IPS DF 4.7 (cell line): Measurements from ENCODE around the gene CACNA2D2.

Experiments used
- DNase-seq: peaks from one replicate; pipeline ENCODE4 v3.0.0-alpha.2; 2013; ENCODE audit warnings: low spot score; ENCODE audit errors: extremely low read depth

The CACNA2D2 gene

DNA sequence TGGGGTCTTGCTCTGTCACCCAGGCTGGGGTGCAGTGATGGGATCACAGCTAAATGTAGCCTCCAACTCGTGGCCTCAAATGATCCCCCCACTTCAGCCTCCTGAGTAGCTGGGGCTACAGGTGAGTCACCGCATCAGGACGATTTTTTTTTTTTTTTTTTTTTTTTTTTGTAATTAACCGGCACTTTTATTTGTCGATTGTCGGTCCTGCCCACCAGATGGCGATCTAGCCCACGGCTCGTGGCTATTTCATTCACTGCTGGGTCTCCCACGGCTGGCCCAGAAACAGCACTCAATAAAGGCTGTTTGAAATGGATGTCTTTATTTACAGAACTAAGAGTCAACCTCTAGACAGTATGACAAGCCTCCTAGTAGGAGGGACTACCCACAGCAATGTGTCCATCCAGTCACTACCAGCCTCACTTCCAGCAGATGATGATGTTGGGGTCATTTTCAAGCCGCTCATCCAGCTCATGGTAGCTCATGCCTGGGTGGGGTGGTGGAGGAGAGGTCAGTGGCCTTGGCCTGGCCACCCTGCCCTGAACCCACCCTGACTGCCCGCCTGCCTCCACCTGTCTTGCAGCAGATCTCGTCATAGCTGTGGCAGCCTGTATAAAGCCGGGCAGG is 156.1 kb downstream of the CACNA2D2 start:
- no peak for DNase-seq

DNA sequence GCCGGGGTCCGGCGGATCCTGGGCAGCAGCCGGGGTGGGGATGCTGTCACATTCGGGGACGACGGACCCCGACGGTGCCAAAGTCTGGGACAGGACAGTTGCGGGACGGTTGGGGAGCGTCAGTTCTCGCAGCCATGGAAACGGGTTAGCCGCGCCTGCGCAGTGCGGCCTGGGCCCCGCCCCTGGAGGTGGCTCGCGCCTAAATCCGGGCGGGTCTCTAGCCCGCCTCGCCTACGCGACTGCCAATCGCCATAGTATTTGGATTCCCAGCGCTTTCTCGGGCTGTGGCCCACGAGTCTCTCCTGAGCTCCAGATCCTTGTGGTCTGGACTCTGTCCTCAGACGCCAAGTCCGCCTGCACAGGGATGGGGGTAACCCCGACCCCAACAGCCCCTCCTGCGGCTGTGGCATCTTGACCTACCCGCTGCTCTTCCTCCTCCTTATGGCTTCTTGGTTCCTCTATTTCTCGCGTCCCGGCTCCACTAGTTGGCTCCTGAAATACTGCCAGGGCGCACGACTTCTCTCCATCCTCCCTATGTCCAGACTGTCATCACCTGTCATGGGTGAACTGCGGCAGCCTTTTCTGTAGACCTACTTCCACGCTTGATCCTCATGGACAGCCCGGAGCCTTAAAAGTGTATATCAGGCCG is 157.7 kb downstream of the CACNA2D2 start, which contains the start of gene ZMYND10:
Gene ZMYND10, minus strand, starts transcription at position 147 of the 649 bp plus-strand sequence. CDS start 153 bp downstream, outside the sequence.
- no peak for DNase-seq

DNA sequence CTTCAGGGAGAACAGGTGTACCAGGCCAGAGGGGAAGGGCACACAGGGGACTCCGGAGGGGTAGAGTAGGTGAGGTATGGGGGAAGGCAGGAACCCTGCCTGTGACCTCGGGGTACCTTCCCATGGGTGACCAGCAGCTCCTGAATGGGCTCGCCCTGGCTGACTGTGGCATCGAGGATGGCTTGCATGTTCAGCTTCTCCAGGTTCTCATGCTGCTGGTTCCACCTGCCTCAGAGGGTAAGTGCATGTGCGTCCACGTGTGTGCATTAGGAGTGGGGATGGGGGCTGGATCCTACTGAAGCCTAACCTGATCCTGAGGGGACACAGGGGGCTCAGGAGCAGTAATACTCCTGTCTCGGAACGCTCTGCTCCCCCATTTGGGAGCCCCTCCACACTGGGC is 158.4 kb downstream of the CACNA2D2 start:
- no peak for DNase-seq

DNA sequence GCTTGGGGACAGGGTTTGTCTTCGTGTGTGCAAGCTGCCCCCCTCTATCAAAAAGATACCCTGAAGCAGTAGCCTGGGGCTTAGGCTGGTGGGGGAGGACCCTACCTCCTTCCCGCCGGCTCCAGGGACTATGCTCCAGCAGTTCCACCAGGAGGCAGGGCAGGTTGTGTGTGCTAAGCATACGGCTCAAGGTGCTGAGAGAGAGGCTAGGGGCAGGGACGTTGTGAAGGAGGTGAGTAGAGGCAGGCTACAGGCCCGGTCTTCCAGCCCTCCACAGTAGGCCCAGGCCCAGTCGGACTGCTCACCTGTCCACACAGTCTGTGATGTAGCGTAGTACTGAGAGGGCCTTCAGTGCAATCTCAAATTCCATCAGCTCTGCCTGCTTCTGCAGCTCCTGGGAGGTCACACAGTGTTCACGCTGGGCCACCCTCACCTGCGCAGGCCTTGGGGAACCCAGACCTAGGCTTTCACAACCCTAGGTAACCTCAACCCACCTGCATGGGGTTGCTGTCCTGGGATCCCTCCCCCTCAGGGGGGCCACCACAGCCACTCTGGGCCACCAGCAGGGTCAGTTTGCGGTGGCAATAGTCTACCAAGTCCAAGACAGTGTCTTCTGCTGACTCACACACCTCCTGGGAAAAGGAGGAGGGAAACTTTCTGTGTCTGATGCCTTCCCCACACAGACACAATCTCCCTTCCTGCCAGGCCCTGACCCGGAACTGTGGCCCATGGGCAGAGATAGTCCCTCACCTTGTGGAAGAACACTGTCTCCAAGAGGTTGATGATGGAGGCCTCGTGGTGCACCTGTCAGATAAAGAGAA is 160.4 kb downstream of the CACNA2D2 start:
- no peak for DNase-seq

DNA sequence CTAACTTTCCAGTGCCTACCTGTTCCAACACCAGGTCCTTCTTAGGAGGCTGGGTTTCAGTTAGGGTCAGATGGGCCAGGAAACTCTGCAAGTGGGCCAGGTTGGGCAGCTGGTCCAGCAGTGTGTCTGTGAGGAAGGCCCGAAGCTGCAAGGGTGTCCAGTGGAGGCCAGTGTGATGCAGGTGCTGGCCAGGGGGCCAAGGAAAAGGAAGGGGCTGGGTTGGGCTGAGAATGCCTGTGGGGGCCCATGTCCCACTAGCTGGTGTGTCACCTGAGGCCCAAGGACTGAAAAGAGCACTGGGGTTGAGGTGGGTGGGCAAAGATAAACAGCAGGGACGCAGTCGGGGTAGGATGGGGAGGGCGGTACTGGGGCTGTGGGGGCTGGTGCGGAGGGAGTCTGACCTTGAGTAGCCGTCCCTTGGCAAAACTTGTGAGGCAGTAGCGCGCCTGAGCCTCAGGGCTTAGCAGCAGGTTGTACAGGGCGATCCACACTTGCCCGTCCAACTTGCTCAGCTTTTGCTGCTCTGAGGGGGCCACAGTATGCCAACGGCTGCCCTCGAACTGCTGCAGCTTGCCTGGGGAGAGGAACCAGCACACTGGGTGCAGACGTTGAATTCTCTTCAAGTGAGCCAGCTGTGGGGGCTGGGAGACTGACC is 161.3 kb downstream of the CACNA2D2 start:
- DNase-seq = no peak

DNA sequence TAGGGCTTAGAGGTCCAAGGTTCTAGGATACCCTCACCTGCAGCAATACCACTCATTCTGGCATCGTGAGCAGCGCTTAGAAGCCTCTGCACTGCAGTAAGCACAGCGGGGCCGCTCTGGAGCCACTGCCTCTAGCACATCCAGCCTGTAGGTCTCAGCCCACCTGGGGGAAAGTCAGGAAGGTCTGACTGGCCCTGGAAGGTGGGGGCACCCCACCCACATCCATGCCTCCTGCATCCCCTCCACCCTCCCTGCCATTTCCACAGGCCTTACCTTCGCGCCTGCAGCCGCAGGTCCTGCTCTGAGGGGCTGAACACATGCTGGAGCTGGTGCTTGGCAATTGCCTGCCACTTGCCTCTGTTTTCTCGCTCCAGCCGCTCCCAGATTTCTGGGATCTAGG is 161.9 kb downstream of the CACNA2D2 start:
- DNase-seq = no peak

DNA sequence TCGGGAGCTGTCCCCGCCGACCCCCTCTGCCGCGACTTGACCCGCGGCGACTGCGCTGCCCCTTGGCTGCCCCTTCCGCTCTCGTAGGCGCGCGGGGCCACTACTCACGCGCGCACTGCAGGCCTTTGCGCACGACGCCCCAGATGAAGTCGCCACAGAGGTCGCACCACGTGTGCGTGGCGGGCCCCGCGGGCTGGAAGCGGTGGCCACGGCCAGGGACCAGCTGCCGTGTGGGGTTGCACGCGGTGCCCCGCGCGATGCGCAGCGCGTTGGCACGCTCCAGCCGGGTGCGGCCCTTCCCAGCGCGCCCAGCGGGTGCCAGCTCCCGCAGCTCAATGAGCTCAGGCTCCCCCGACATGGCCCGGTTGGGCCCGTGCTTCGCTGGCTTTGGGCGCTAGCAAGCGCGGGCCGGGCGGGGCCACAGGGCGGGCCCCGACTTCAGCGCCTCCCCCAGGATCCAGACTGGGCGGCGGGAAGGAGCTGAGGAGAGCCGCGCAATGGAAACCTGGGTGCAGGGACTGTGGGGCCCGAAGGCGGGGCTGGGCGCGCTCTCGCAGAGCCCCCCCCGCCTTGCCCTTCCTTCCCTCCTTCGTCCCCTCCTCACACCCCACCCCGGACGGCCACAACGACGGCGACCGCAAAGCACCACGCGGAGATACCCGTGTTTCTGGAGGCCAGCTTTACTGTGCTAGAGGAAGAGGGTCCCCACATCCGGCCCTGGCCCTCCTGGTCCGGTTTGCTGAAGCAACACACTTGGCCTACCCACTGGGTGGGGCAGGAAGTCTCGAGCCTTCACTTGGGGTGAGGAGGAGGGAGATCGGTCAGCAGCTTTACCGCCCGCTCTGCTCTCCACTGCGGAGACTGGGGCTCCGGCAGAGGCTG is 162.7 kb downstream of the CACNA2D2 start, which contains the start of gene RASSF1:
Gene RASSF1, minus strand, starts transcription at position 389 of the 882 bp plus-strand sequence. Its CDS starts 31 bp downstream, at position 358.
- no peak for DNase-seq

DNA sequence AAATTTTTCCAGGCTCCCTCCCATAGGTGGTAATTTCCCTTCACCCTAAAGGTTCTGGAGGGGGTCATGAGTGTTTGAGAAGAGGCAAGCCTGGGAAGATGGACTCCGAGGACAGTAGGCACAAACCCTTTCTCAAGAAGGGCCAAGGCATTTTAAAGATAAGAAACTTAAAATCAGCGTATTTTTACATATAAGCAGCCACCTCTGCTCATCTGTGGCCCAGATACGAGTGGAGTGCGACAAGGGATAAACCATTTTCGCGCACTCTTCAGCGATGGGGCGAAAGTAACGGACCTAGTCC is 163.3 kb downstream of the CACNA2D2 start:
- DNase-seq = no peak

DNA sequence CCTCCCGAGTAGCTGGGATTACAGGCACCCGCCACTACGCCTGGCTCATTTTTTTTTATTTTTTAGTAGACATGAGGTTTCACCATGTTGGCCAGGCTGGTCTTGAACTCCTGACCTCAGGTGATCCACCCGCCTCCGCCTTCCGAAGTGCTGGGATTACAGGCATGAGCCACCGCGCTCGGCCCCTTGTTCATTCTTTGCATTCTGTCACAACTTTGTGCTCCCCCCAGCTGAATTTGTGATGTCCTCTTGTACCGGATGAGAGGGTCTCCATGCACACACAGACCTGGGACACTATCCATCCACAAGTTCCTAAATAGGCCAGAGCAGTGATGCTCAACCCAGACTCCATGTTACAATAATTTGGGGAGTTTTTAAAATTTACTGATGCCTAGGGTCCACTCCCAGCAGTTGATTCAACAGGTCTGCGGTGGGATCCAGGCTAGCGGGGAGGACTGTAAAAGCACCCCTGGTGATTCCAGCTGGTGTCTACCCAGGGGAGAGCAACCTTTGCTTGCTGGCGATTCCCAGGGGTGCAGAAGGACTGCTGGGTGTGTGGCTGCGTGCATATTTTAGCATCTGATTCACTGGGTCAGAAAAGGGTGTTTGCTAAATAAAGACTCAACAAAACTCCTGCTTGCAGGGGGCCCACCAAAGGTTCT is 163.8 kb downstream of the CACNA2D2 start:
- DNase-seq = no peak

DNA sequence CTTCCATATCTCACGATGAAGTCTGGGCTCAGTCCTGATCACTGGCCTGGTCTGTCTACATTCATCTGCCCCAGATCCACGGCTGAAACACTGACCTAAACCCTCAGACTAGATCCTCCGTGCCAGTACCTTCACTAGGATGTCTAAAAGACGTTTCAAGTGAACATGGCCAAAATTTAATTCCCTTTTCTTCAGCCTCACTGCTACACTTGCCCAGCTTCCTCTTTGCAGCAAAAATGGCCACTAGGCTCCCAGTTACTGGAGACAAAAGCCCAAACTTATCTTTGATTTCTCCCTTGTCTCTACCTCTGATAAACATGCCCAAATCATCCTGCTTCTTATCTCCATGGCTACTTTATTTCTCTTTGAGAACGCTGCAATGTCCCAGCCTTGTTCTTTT is 164.5 kb downstream of the CACNA2D2 start:
- no peak for DNase-seq

DNA sequence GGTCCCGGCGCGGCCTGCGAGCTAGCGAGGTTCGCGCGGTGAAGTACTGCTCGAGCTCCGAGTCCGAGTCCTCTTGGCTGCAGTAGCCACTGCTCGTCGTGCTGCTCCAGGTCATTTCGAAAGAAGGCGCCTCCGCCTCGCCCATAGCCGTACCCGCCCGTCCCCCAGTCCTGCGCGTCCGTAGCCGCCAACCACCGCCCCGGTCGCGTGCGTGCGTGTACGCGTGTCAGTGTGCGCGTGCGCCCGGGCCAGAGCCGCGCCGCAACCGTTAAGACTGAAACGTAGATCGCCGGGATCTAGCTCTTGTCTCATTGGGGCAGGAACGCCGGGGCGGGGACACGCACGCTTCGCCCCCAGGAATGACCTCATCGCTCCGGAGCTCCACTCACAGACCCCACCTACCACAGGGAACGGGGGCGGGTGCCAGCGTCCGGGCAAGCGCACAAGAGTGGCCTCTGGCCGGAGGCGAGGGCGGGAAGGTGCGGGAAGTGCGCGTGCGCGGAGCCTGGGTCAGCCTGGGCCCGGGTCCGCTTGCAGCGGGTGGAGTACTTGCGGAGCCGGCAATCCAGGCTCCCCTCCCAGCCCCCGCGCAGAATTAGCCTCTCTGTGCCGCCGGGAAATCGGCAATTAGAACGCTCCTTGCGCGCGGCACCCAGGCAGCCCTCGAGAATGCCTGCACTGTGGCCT is 166.1 kb downstream of the CACNA2D2 start:
- no peak for DNase-seq

DNA sequence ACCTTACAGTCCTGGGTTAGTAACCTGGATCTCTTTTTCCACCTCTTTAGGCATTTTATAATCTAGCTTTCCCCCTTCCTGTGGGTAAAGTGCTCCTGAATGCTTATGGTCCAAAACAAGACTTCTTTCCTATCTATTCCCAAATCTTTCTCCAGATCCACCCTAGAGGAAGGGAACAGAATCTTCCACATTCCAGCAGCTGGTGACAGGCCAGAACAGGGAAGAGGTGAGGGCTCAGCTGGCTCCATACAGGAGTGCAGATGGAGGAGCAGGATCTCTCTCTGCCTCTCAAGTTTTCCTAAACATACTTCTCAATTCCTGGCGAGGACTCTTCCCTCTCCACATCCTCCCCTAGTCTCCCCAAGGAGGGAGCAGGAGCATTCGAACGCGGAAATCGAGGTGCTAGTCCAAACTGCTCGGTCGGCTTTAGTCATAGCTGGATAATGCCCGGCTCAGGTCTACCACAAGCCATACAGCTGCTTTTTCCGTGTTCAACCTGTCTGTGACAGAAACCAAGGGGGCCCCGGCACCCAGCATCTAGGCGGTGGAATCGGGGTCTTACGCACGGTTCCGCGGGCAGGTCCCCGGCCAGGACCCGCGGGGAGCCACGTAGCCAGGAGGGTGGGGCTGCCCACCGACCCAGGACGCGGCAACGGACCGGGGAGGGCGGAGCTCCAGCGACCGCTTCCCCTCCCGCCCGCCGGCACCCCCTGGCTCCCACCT is 166.8 kb downstream of the CACNA2D2 start:
- no peak for DNase-seq

DNA sequence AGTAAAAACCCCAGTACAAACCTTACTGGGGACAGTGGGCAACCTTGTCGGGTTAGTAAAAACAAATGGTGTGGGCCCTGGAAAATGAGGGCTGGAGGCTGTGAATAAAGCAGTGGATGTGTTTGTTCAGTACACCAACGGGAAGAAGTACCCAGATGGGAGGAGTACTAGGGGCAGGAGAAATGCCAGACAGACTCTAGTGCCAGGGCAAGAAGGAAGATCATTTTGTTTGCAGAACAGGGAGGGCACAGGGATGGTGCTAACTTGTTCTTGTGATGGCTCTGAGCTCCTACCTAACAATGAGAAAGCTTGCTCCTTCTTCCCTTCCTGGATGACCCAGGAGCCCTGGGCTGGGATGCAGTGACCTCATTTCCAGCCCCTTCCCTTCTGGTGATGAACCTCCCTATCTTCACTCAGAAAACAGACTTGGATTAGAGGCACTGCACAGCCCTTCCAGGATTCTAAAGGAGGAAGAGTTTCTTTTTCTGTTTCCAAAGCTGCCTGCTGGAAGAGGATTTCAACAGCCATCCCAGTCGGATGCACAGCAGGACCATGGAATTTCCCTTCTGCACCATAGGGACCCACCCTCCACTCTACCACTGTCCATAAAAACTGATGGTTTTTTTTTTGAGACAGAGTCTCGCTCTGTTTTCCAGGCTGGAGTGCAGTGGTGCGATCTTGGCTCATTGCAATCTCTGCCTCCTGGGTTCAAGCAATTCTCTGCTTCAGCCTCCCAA is 168.9 kb downstream of the CACNA2D2 start:
- DNase-seq = no peak

DNA sequence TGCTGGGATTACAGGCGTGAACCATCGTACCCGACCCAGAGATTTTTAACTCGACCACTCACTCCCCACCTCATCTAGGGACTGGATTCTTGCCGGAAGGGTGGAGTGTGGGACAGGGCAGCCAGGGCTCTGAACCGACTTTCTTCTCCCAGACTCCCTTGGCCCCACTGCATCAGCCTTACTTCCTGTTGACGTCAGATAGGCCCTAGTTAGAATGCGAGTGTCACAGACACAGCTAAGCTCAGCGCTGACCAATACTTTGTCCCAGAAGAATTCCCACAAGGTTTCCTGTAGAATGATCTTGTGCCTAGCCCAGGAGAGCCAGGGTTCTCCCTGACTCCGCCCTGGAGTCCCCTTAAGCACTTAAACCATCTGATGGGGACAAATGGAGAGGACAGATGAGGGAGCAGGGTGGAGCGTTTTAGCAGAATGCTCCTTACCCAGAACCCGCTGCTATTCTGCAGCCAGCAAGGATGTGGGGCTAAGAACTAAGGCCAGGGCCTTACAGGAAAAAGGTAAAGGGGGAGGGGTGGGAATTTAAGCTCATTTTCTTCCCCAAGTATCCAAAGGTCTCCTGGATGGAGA is 169.6 kb downstream of the CACNA2D2 start:
- no peak for DNase-seq

DNA sequence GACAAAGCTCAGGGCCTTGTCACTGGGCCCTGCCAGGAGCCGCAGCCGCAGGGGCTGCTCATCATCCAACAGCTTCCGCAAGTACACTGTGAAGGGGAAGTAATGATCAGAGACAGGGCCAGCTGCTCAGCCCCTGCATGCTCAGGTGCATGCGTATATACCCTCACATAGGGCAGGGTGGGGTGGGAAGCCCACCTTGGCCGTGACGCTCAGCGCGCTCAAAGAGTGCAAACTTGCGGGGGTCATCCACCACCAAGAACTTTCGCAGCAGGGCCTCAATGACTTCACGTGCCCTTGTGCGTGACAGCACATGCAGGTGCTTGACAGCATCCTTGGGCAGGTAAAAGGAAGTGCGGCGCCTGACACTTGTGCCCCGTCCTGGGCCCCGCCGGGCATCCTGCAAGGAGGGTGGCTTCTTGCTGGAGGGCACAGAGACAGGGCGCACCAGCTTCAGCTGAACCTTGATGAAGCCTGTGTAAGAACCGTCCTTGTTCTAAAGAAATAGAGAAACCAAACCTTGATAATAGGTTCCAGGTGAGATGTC is 172.0 kb downstream of the CACNA2D2 start:
- DNase-seq = no peak

DNA sequence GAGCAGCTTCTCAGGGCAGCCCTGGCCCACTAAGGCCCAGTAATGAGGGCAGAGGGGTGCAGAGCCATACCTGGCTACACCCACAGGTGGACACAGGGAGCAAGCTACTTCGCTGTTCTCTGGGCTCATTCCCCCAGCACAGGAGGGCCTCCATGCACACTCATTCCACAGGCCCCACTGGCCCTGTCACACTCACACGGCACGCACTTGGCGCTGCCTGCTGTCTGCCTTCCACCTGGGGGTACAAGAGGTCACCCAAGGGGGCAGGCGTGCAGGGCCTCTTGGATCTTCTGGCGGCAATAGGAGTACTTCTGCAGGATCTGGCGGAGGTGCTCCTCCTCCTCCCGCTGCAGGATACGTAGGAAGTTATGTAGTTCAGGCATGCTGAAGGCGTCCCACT is 173.1 kb downstream of the CACNA2D2 start:
- no peak for DNase-seq

DNA sequence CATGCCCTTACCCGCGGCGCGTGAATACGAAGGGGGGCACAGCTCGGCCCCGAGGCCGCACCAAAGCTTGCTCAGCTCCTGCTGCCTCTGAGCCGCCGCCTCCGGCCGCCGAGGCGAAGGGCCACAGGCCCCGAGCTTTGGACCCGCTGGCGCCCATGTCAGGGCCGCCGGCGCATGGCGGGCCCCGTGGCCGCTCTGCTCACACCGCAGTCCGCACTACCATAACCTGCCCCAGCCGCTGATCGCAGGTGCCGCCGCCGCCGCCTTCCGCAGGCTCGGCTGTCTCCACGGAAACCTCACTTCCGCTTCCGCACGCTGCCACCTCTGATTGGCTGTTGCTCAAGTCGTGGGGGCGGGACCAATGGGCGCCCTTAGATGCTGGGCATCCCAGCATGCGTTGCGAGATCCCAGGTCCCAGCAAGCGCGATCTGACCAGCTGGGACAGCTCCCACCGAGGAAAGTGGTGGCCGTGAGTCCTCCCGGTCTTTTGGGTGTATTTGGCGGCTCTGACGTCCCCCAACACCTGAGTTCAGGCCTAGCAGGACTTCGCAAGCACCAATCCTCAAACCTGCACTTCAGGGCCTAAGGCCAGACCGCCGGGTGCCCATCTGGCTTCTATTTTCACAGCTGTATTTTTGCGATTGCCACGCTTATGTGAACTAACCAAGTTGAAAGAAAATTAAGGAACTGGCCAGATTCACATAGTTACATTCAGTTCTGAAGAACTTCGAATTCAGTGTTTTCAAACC is 175.3 kb downstream of the CACNA2D2 start, which contains the start of gene TUSC2:
Gene TUSC2, minus strand, starts transcription at position 281 of the 749 bp plus-strand sequence. Its CDS starts 124 bp downstream, at position 157.
- DNase-seq = no peak
